ENCODE results near the gene ARHGAP25.

Gene ARHGAP25

DNA sequence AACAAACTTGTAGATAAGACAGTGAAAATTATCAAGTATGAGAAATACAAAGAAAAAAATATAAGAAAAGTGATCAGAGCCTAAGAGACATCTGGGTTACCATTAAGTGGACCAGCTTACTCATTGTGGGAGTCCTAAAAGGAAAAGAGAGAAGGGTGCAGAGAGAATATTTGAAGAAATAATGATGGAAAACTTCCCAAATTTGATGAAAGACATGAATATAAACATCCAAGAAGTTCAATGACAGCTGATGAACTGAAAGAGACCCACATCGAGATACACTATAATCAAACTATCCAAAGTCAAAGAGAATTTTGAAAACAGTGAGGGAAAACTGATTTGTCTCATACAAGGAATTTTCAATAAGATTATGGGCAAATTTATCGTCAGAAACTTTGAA lies 22.5 kb downstream of the ARHGAP25 start:
- H2AK5ac ChIP-seq (ENCODE audit: low read length): no peak overlapping the region
- H4K5ac ChIP-seq (ENCODE audit: low read length): no peak overlapping the region
- no peak overlapping the region for H2BK15ac ChIP-seq (replicated peaks; ENCODE audit: low read depth)
- no peak overlapping the region for H3K27ac ChIP-seq (ENCODE audit: low read depth, low read length)
- no peaks in the 10 kb centered on the region for H3K4me1 ChIP-seq (ENCODE audit: control insufficient read depth, low read depth, low read length)
- H3K23ac ChIP-seq (ENCODE audit: low read length): no peak overlapping the region
- no CpG with 5 or more reads among the region's 2 CpGs for WGBS (ENCODE audit: extremely low coverage, insufficient coverage, low lambda C conversion rate)
- H3K4me3 ChIP-seq (ENCODE audit: low read length): no peak overlapping the region
- no peak overlapping the region for H3K9ac ChIP-seq (ENCODE audit: low read length)
- H3K4ac ChIP-seq (ENCODE audit: low read depth, low read length): no peak overlapping the region
- H3K79me1 ChIP-seq (ENCODE audit: low read length): no peaks in the 10 kb centered on the region
- H3K79me2 ChIP-seq (ENCODE audit: control insufficient read depth, insufficient read depth, low read length): no peaks in the 10 kb centered on the region
- H2BK120ac ChIP-seq (ENCODE audit: low read depth, low read length): no peak overlapping the region
- H4K8ac ChIP-seq (ENCODE audit: low read depth, low read length): no peak overlapping the region
- H3K4me2 ChIP-seq (ENCODE audit: low read length): no peak overlapping the region
- DNase-seq: no peak
- H3K56ac ChIP-seq (ENCODE audit: low read length): no peak overlapping the region
- no peaks in the 10 kb centered on the region for H3K36me3 ChIP-seq (ENCODE audit: control insufficient read depth, insufficient read depth, low read length)
- H2BK5ac ChIP-seq (ENCODE audit: low read length): no peak overlapping the region
- no peak overlapping the region for H3K18ac ChIP-seq (ENCODE audit: low read length)
- H3K27me3 ChIP-seq (ENCODE audit: insufficient read depth, low read length, poor library complexity): no peaks in the 10 kb centered on the region

- no CpG with 5 or more reads among the region's 2 CpGs for WGBS (ENCODE audit: extremely low coverage, insufficient coverage, low lambda C conversion rate)
- H3K9ac ChIP-seq (ENCODE audit: low read length): no peak overlapping the region
- no peak for DNase-seq
- H2BK120ac ChIP-seq (ENCODE audit: low read depth, low read length): no peak overlapping the region
- no peak overlapping the region for H3K4ac ChIP-seq (ENCODE audit: low read depth, low read length)
- no peaks in the 10 kb centered on the region for H3K79me1 ChIP-seq (ENCODE audit: low read length)
- no peak overlapping the region for H3K27ac ChIP-seq (ENCODE audit: low read depth, low read length)
- H3K79me2 ChIP-seq (ENCODE audit: control insufficient read depth, insufficient read depth, low read length): no peaks in the 10 kb centered on the region
- H3K23ac ChIP-seq (ENCODE audit: low read length): no peak overlapping the region
- H2BK5ac ChIP-seq (ENCODE audit: low read length): no peak overlapping the region
- no peaks in the 10 kb centered on the region for H3K36me3 ChIP-seq (ENCODE audit: control insufficient read depth, insufficient read depth, low read length)
- H4K8ac ChIP-seq (ENCODE audit: low read depth, low read length): no peak overlapping the region
- no peak overlapping the region for H3K4me2 ChIP-seq (ENCODE audit: low read length)
- no peak overlapping the region for H3K56ac ChIP-seq (ENCODE audit: low read length)
- H3K27me3 ChIP-seq (ENCODE audit: insufficient read depth, low read length, poor library complexity): no peaks in the 10 kb centered on the region
- peaks cover 2% of the 10 kb centered on the region for H3K4me1 ChIP-seq (ENCODE audit: control insufficient read depth, low read depth, low read length)
- no peak overlapping the region for H3K18ac ChIP-seq (ENCODE audit: low read length)
- no peak overlapping the region for H3K4me3 ChIP-seq (ENCODE audit: low read length)
- H2AK5ac ChIP-seq (ENCODE audit: low read length): no peak overlapping the region
- H2BK15ac ChIP-seq (replicated peaks; ENCODE audit: low read depth): no peak overlapping the region
- H4K5ac ChIP-seq (ENCODE audit: low read length): no peak overlapping the region
Measured at GRCh38 chr2:68762100-68762499, 27.5 kb downstream of the ARHGAP25 start.

DNA sequence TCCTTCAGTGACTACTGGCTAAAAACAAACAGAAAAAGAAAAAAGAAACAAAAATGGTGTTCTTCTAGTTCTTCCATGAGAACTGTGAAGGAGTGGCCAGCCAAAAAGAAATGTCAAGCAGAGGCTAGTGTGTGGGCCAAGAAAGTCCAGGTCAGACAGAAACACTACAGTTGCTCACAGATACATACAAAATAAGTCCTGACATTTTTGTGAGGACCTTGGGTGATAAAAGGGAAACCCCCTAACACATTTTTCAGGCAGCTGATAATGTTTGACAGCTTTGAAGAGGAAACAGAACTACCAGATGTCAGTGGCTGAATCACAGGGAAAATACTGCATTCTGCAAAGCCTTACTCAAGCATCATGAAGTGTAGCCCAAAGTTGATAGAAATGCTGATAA lies 28.1 kb downstream of the ARHGAP25 start:
- H3K4me2 ChIP-seq (ENCODE audit: low read length): no peak overlapping the region
- H3K4ac ChIP-seq (ENCODE audit: low read depth, low read length): no peak overlapping the region
- no peak overlapping the region for H2BK15ac ChIP-seq (replicated peaks; ENCODE audit: low read depth)
- H3K9ac ChIP-seq (ENCODE audit: low read length): no peak overlapping the region
- H3K4me3 ChIP-seq (ENCODE audit: low read length): no peak overlapping the region
- no peak overlapping the region for H3K56ac ChIP-seq (ENCODE audit: low read length)
- H3K79me2 ChIP-seq (ENCODE audit: control insufficient read depth, insufficient read depth, low read length): no peaks in the 10 kb centered on the region
- peaks cover 2% of the 10 kb centered on the region for H3K4me1 ChIP-seq (ENCODE audit: control insufficient read depth, low read depth, low read length)
- no peak overlapping the region for H2BK120ac ChIP-seq (ENCODE audit: low read depth, low read length)
- H3K79me1 ChIP-seq (ENCODE audit: low read length): no peaks in the 10 kb centered on the region
- no peak overlapping the region for H4K8ac ChIP-seq (ENCODE audit: low read depth, low read length)
- H3K18ac ChIP-seq (ENCODE audit: low read length): no peak overlapping the region
- no peak overlapping the region for H3K27ac ChIP-seq (ENCODE audit: low read depth, low read length)
- H2AK5ac ChIP-seq (ENCODE audit: low read length): no peak overlapping the region
- H4K5ac ChIP-seq (ENCODE audit: low read length): no peak overlapping the region
- no peaks in the 10 kb centered on the region for H3K36me3 ChIP-seq (ENCODE audit: control insufficient read depth, insufficient read depth, low read length)
- H3K27me3 ChIP-seq (ENCODE audit: insufficient read depth, low read length, poor library complexity): no peaks in the 10 kb centered on the region
- no peak for DNase-seq
- no peak overlapping the region for H3K23ac ChIP-seq (ENCODE audit: low read length)
- H2BK5ac ChIP-seq (ENCODE audit: low read length): no peak overlapping the region

GRCh38 chr2:68764041-68764805 lies 29.6 kb downstream of the ARHGAP25 start:
- Histone ChIP-seq H2AK5ac (ENCODE audit: low read length) (no peak overlapping the region), H2BK5ac (ENCODE audit: low read length) (no peak overlapping the region), H3K56ac (ENCODE audit: low read length) (no peak overlapping the region), H4K8ac (ENCODE audit: low read depth, low read length) (no peak overlapping the region), H3K27ac (ENCODE audit: low read depth, low read length) (no peak overlapping the region), H4K5ac (ENCODE audit: low read length) (no peak overlapping the region), H3K36me3 (ENCODE audit: control insufficient read depth, insufficient read depth, low read length) (no peaks in the 10 kb centered on the region), H3K9ac (ENCODE audit: low read length) (no peak overlapping the region), H2BK15ac (replicated peaks; ENCODE audit: low read depth) (no peak overlapping the region), H3K4me3 (ENCODE audit: low read length) (no peak overlapping the region), H2BK120ac (ENCODE audit: low read depth, low read length) (no peak overlapping the region), H3K4ac (ENCODE audit: low read depth, low read length) (no peak overlapping the region), H3K4me1 (ENCODE audit: control insufficient read depth, low read depth, low read length) (peaks cover 2% of the 10 kb centered on the region), H3K23ac (ENCODE audit: low read length) (no peak overlapping the region), H3K79me2 (ENCODE audit: control insufficient read depth, insufficient read depth, low read length) (no peaks in the 10 kb centered on the region), H3K79me1 (ENCODE audit: low read length) (no peaks in the 10 kb centered on the region), H3K18ac (ENCODE audit: low read length) (no peak overlapping the region), H3K4me2 (ENCODE audit: low read length) (no peak overlapping the region), H3K27me3 (ENCODE audit: insufficient read depth, low read length, poor library complexity) (no peaks in the 10 kb centered on the region)
- DNase-seq: no peak
- WGBS (ENCODE audit: extremely low coverage, insufficient coverage, low lambda C conversion rate): no CpG with 5 or more reads among the region's 6 CpGs

DNA sequence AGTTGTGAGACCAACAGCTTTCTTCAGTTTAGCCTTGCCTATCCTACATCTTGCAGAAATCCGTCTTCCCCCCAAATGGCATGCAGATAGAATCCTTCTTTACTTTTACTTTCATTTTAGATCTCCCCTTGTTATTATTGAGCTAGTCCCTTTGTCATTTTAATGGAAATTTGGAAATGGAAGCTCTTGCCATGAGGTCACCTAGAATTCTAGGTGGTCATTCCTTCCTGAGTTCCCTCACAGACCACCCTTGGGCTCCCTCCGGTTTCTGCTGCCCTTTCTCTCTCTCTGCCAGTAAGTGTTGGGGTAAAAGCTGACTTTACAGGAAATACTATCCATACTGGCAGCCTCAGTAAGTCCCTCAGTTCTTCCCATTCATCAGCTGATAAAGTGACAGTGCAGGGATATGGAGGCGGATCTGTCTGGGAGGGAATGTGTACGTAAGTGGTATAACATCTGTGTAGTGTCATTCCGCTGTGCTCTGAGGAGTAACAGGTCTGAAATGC lies 30.2 kb downstream of the ARHGAP25 start:
- H4K8ac ChIP-seq (ENCODE audit: low read depth, low read length): no peak overlapping the region

More for the DNA sequence above, 30.2 kb downstream of the ARHGAP25 start:
- Histone ChIP-seq H3K4me3 (ENCODE audit: low read length) (no peak overlapping the region), H3K4me1 (ENCODE audit: control insufficient read depth, low read depth, low read length) (peaks cover 7% of the 10 kb centered on the region), H2BK120ac (ENCODE audit: low read depth, low read length) (no peak overlapping the region), H2BK15ac (replicated peaks; ENCODE audit: low read depth) (no peak overlapping the region), H3K79me1 (ENCODE audit: low read length) (no peaks in the 10 kb centered on the region), H3K4me2 (ENCODE audit: low read length) (no peak overlapping the region), H3K18ac (ENCODE audit: low read length) (no peak overlapping the region), H3K79me2 (ENCODE audit: control insufficient read depth, insufficient read depth, low read length) (no peaks in the 10 kb centered on the region), H3K23ac (ENCODE audit: low read length) (no peak overlapping the region), H3K9ac (ENCODE audit: low read length) (no peak overlapping the region), H4K5ac (ENCODE audit: low read length) (no peak overlapping the region), H3K27me3 (ENCODE audit: insufficient read depth, low read length, poor library complexity) (no peaks in the 10 kb centered on the region), H2AK5ac (ENCODE audit: low read length) (no peak overlapping the region), H3K27ac (ENCODE audit: low read depth, low read length) (no peak overlapping the region), H3K36me3 (ENCODE audit: control insufficient read depth, insufficient read depth, low read length) (no peaks in the 10 kb centered on the region), H2BK5ac (ENCODE audit: low read length) (no peak overlapping the region), H3K4ac (ENCODE audit: low read depth, low read length) (no peak overlapping the region), H3K56ac (ENCODE audit: low read length) (no peak overlapping the region)
- WGBS (ENCODE audit: extremely low coverage, insufficient coverage, low lambda C conversion rate): no CpG with 5 or more reads among the region's 5 CpGs
- DNase-seq: no peak
